ENCODE measurements around the gene NOTCH4.

NOTCH4 gene

DNA sequence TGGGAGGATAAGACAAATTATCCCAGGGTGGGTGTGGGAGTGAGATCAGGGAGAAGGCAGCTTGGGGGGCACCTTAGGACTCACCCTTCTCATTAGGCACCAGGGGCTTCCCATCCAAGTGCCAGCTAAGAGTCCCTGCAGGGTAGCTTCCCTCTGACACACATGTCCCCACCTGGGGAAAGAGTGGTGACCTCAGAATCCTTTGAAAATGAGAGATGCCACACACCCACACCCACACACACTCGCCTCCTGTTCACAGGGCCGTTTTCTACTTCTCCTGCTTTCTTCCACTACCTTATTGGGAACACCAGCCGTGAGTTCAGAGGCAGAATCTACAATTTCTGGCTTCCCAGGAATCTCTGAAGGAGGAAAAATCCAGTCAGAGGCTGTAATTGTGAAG is 40.8 kb downstream of the NOTCH4 start:
- peak overlapping the region; percentile 71 for H3K27ac ChIP-seq
- DNase-seq (ENCODE audit: low spot score), result no peak
- ChIA-PET CTCF (interaction anchor here (0.7 kb wide), 1 partner anchor 216 kb away, joined by 5 read pairs; no protein-coding TSS in a partner anchor), POLR2A (ENCODE audit: low non-redundant PET) (no interaction called here)
- no peak for TF ChIP-seq CTCF (conservative IDR thresholded peaks at IDR 0.05; ENCODE audit: low read depth)

GRCh38 chr6:32182555-32182981 is 41.3 kb downstream of the NOTCH4 start:
- ChIA-PET CTCF (interaction anchor here (0.7 kb wide), 1 partner anchor 216 kb away, joined by 5 read pairs; no protein-coding TSS in a partner anchor), POLR2A (ENCODE audit: low non-redundant PET) (no interaction called here)
- peak overlapping the region; percentile 71 for H3K27ac ChIP-seq
- no peak for TF ChIP-seq CTCF (conservative IDR thresholded peaks at IDR 0.05; ENCODE audit: low read depth)
- DNase-seq (ENCODE audit: low spot score), result no peak

DNA sequence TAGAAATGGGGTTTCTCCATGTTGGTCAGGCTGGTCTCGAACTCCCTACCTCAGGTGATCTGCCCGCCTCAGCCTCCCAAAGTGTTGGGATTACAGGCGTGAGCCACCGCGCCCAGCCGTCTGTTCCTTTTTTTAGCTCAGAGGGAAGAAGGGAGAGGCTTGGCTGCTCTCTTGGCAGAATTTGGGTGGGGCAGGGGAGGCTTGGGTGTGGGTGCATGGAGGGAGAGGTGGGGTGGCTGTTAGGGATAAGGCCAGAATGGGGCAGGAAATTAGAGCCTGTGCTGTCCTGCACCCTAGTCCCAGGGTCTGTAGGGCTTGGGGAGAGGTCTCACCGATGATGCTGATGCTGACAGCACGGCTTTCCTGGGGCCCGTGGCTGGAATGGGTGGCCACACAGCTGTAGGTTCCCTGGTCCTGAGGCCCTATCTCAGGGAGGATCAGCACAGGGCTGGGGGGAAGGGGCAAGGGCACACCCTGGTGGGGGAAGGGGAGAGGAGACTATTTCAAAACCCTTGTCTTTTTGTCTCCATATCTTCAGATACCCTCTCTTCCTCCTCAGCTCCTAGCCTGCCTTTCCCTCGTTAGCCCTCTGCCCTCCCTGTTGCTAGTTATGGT is 41.8 kb downstream of the NOTCH4 start:
- POLR2A ChIA-PET (ENCODE audit: low non-redundant PET), result no interaction called here

GRCh38 chr6:32181148-32181702 is 42.6 kb downstream of the NOTCH4 start:
- ChIA-PET POLR2A (ENCODE audit: low non-redundant PET) (no interaction called here), CTCF (interaction anchor here (1.2 kb wide), 1 partner anchor 14 kb away, joined by 4 read pairs; no protein-coding TSS in a partner anchor)
- no peak for DNase-seq (ENCODE audit: low spot score)
- peak overlapping the region; percentile 71 for H3K27ac ChIP-seq
- TF ChIP-seq CTCF (conservative IDR thresholded peaks at IDR 0.05; ENCODE audit: low read depth), result no peak

More for the DNA sequence above, 41.8 kb downstream of the NOTCH4 start:
- no peak for TF ChIP-seq CTCF (conservative IDR thresholded peaks at IDR 0.05; ENCODE audit: low read depth)
- peak overlapping the region; percentile 71 for H3K27ac ChIP-seq
- no peak for DNase-seq (ENCODE audit: low spot score)
- CTCF ChIA-PET, result interaction anchor here (1.2 kb wide), 1 partner anchor 14 kb away, joined by 4 read pairs; no protein-coding TSS in a partner anchor

DNA sequence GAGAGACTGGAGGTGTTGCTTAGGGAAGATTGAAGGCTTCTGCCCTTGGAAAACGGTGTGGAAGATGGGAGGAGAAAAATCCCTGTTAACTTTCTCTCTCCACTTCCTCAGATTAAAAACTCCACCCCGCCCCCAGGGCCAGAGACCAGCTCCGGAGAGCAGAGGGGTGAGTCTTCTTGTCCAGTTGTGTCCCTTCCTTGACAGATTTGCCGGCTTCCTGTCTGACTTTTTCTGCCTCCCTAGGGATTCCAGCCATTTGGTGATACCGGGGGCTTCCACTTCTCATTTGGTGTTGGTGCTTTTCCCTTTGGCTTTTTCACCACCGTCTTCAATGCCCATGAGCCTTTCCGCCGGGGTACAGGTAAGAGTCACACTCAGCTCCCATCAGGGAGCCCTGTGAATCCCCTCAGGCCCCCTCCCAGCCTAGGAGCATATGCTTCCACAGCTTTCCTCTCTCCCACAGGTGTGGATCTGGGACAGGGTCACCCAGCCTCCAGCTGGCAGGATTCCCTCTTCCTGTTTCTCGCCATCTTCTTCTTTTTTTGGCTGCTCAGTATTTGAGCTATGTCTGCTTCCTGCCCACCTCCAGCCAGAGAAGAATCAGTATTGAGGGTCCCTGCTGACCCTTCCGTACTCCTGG is 44.0 kb downstream of the NOTCH4 start:
- H3K27ac ChIP-seq, result peak overlapping the region; percentile 55
- ChIA-PET CTCF (interaction anchor here (1.1 to 1.4 kb wide), 2 partner anchors 16 to 62 kb away, joined by 3 to 4 read pairs; no protein-coding TSS in a partner anchor), POLR2A (ENCODE audit: low non-redundant PET) (no interaction called here)
- no peak for DNase-seq (ENCODE audit: low spot score)
- no peak for TF ChIP-seq CTCF (conservative IDR thresholded peaks at IDR 0.05; ENCODE audit: low read depth)

GRCh38 chr6:32178547-32179440 is 45.1 kb downstream of the NOTCH4 start:
- peak overlapping the region; percentile 97 for H3K27ac ChIP-seq
- no peak for TF ChIP-seq CTCF (conservative IDR thresholded peaks at IDR 0.05; ENCODE audit: low read depth)
- DNase-seq (ENCODE audit: low spot score), result peak; percentile 17
- ChIA-PET POLR2A (ENCODE audit: low non-redundant PET) (no interaction called here), CTCF (interaction anchor here (1.1 to 1.4 kb wide), 2 partner anchors 17 to 60 kb away, joined by 3 to 4 read pairs; no protein-coding TSS in a partner anchor)

Data from RWPE1 (cell line).